Measurements from ENCODE around the gene C19orf73. TPM values are rescaled to one million over a fixed set of nuclear protein-coding genes. Genes with fewer than 3 reads are reported as not detected.

Gene C19orf73
- total RNA-seq, 1 experiment from 2014 or later: 1.4 TPM

DNA sequence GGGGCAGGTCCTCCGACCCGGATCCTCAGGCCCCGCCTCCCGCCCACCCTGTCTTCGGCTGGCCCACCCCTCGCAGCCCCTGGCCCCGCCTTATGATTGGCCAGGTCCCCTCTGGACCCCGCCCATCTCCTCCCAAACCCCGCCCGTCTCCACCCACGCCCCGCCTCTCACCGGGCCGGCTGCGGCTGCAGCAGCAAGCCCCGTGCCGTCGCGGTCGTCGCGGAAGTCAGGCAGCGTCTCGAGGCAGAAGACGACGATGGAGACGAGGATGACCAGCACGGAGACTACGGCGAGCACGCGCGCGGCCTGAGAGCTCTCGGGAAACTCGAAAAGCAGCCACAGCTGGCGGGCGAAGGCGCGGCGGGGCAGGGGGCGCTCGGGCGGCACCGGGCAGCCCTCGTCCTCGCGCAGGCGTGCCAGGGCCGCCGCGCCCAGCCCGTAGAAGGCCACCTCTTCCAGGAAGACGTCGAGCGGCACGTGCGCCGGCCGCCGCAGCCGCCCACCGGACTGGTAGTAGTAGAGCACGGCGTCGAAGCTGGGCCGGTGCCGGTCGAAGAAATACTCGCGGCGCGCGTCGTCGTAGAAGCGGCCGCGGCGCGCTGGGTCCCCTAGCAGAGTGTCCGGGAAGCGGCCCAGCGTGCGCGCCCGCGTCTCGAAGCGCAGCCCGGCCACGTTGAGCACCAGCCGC lies 46.9 kb downstream of the C19orf73 start:
- ChIA-PET CTCF (no interaction called here), POLR2A (no interaction called here)
- Histone ChIP-seq H3K9me3 (ENCODE audit: control insufficient read depth, insufficient read depth, low read depth, low read length) (no peaks in the 10 kb centered on the region), H3K27me3 (ENCODE audit: control insufficient read depth, insufficient read depth, low read length) (no peaks in the 10 kb centered on the region), H3K4me1 (ENCODE audit: control insufficient read depth, insufficient read depth, low read length) (no peaks in the 10 kb centered on the region), H3K27ac (ENCODE audit: low read length) (no peak overlapping the region), H3K4me3 (ENCODE audit: low read depth in 2 of 2, low read length in 2 of 2) (no peak overlapping the region), H3K36me3 (ENCODE audit: control insufficient read depth, insufficient read depth, low read length) (no peaks in the 10 kb centered on the region)
- in situ Hi-C loops (cut with HindIII; ENCODE audit: low pct_unique_long_range_greater_than_20kb, low sequenced_read_pairs) (no loop called here), intact Hi-C loops (cut with micrococcal nuclease; ENCODE audit: unreplicated experiment) (no loop called here)
- BruUV-seq (replicated peaks): no TSS peak
- no peak for TF ChIP-seq SIN3A (IDR thresholded peaks at IDR 0.05; ENCODE audit: borderline replicate concordance, insufficient read depth, low read depth, low read length)
- TF ChIP-seq POLR2AphosphoS5 (IDR thresholded peaks at IDR 0.05; ENCODE audit: low read depth, low read length): no peak
- no peak for TF ChIP-seq TCF7L2 (IDR thresholded peaks at IDR 0.05; ENCODE audit: low read depth, low read length)
- TF ChIP-seq, protein P1, sequence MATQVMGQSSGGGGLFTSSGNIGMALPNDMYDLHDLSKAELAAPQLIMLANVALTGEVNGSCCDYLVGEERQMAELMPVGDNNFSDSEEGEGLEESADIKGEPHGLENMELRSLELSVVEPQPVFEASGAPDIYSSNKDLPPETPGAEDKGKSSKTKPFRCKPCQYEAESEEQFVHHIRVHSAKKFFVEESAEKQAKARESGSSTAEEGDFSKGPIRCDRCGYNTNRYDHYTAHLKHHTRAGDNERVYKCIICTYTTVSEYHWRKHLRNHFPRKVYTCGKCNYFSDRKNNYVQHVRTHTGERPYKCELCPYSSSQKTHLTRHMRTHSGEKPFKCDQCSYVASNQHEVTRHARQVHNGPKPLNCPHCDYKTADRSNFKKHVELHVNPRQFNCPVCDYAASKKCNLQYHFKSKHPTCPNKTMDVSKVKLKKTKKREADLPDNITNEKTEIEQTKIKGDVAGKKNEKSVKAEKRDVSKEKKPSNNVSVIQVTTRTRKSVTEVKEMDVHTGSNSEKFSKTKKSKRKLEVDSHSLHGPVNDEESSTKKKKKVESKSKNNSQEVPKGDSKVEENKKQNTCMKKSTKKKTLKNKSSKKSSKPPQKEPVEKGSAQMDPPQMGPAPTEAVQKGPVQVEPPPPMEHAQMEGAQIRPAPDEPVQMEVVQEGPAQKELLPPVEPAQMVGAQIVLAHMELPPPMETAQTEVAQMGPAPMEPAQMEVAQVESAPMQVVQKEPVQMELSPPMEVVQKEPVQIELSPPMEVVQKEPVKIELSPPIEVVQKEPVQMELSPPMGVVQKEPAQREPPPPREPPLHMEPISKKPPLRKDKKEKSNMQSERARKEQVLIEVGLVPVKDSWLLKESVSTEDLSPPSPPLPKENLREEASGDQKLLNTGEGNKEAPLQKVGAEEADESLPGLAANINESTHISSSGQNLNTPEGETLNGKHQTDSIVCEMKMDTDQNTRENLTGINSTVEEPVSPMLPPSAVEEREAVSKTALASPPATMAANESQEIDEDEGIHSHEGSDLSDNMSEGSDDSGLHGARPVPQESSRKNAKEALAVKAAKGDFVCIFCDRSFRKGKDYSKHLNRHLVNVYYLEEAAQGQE (IDR thresholded peaks at IDR 0.05; ENCODE audit: insufficient read depth in 1 of 2, low read depth in 2 of 2, low read length in 1 of 2): no peak
- TF ChIP-seq, protein P2, sequence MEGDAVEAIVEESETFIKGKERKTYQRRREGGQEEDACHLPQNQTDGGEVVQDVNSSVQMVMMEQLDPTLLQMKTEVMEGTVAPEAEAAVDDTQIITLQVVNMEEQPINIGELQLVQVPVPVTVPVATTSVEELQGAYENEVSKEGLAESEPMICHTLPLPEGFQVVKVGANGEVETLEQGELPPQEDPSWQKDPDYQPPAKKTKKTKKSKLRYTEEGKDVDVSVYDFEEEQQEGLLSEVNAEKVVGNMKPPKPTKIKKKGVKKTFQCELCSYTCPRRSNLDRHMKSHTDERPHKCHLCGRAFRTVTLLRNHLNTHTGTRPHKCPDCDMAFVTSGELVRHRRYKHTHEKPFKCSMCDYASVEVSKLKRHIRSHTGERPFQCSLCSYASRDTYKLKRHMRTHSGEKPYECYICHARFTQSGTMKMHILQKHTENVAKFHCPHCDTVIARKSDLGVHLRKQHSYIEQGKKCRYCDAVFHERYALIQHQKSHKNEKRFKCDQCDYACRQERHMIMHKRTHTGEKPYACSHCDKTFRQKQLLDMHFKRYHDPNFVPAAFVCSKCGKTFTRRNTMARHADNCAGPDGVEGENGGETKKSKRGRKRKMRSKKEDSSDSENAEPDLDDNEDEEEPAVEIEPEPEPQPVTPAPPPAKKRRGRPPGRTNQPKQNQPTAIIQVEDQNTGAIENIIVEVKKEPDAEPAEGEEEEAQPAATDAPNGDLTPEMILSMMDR (IDR thresholded peaks at IDR 0.05): no peak
- ATAC-seq (no peak; the same call in 1 of the 2 replicates), DNase-seq (ENCODE audit: low read depth, low spot score) (no peak)

DNA sequence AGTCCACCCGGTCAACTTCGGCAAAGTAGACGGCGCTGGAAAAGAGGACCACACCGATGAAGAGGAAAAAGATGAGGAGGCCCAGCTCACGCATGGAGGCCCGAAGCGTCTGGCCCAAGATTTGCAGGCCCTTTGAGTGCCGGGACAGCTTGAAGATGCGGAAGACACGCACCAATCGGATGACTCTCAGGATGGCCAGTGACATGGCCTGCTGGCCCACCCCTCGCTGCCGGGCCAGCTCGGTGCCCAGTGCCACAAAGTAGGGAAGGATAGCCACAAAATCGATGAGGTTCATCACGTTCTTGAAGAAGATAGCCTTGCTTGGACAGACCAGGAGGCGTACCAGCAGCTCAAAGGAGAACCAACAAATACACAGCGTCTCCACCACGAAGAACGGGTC lies 48.5 kb downstream of the C19orf73 start:
- ChIA-PET POLR2A (no interaction called here), CTCF (interaction anchor here (0.6 kb wide), 1 partner anchor 74 kb away, joined by 3 read pairs; no protein-coding TSS in a partner anchor)
- in situ Hi-C loops (cut with HindIII; ENCODE audit: low pct_unique_long_range_greater_than_20kb, low sequenced_read_pairs) (no loop called here), intact Hi-C loops (cut with micrococcal nuclease; ENCODE audit: unreplicated experiment) (no loop called here)
- no TSS peak for BruUV-seq (replicated peaks)
- peaks cover 2% of the 10 kb centered on the region; the same call in 1 of the 2 replicates for H3K4me1 ChIP-seq (ENCODE audit: control insufficient read depth, insufficient read depth, low read length)
- DNase-seq (ENCODE audit: low read depth, low spot score) (no peak), ATAC-seq (no peak)
- no peak overlapping the region for H3K27ac ChIP-seq (ENCODE audit: low read length)
- H3K9me3 ChIP-seq (ENCODE audit: control insufficient read depth, insufficient read depth, low read depth, low read length): no peaks in the 10 kb centered on the region
- no peaks in the 10 kb centered on the region for H3K36me3 ChIP-seq (ENCODE audit: control insufficient read depth, insufficient read depth, low read length)
- no peak for TF ChIP-seq TCF7L2 (IDR thresholded peaks at IDR 0.05; ENCODE audit: low read depth, low read length)
- TF ChIP-seq SIN3A (IDR thresholded peaks at IDR 0.05; ENCODE audit: borderline replicate concordance, insufficient read depth, low read depth, low read length): no peak
- TF ChIP-seq, protein P2 (IDR thresholded peaks at IDR 0.05): no peak
- TF ChIP-seq, protein P1 (IDR thresholded peaks at IDR 0.05; ENCODE audit: insufficient read depth in 1 of 2, low read depth in 2 of 2, low read length in 1 of 2): no peak
- no peak for TF ChIP-seq POLR2AphosphoS5 (IDR thresholded peaks at IDR 0.05; ENCODE audit: low read depth, low read length)
- H3K4me3 ChIP-seq (ENCODE audit: low read depth in 2 of 2, low read length in 2 of 2): no peak overlapping the region
- H3K27me3 ChIP-seq (ENCODE audit: control insufficient read depth, insufficient read depth, low read length): no peaks in the 10 kb centered on the region
